Measurements from ENCODE around the gene BTN2A1. TPM values are rescaled to one million over a fixed set of nuclear protein-coding genes. Genes with fewer than 3 reads are reported as not detected.

The BTN2A1 gene
- total RNA-seq, 6 experiments from 2014 or later, result 29.2 to 35.4 (median 33.0) TPM

DNA sequence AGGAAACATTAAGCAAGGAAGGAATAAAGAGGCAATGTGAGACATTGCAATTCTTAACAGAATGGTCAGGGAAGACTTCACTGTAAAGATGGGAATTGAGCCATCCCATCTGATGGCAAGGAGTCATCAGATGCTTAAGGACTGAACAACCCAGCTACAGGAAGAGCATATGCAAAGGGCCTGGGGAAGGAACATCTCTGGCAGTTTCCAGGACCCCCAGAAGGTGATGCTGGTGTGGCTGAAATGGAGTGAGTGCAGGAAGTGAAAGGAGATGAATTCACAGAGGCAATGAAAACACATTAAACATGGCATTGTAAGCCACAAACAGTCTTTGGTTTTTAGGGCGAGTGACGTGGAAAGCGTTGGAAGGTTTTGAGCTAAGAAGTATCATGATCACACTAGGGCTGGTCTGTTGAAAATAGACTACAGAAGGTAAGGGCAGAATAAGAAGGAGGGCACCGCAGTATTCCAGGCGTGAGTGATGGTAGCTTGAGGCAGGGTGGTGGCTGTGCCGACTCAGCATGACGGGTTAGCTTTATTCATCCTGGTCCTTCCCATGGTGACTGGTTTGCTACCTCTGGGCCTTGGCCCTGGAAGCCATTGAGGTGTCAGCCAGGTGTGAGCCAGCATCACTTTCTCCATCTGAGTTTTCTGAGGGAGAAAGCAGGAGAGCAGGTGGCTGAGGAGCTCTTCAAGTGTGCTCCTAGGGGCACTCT lies 6.8 kb downstream of the BTN2A1 start:
- no peak for DNase-seq
- TF ChIP-seq, protein P1, sequence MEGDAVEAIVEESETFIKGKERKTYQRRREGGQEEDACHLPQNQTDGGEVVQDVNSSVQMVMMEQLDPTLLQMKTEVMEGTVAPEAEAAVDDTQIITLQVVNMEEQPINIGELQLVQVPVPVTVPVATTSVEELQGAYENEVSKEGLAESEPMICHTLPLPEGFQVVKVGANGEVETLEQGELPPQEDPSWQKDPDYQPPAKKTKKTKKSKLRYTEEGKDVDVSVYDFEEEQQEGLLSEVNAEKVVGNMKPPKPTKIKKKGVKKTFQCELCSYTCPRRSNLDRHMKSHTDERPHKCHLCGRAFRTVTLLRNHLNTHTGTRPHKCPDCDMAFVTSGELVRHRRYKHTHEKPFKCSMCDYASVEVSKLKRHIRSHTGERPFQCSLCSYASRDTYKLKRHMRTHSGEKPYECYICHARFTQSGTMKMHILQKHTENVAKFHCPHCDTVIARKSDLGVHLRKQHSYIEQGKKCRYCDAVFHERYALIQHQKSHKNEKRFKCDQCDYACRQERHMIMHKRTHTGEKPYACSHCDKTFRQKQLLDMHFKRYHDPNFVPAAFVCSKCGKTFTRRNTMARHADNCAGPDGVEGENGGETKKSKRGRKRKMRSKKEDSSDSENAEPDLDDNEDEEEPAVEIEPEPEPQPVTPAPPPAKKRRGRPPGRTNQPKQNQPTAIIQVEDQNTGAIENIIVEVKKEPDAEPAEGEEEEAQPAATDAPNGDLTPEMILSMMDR (IDR thresholded peaks at IDR 0.05), result no peak
- Mint-ChIP-seq H3K27ac (no peak overlapping the region), H3K4me3 (no peak overlapping the region), H3K27me3 (ENCODE audit: insufficient read depth) (no peaks in the 10 kb centered on the region; the same call in 1 of the 2 replicates), H3K36me3 (ENCODE audit: low read depth) (peaks cover 74% of the 10 kb centered on the region), H3K4me1 (ENCODE audit: low read depth) (peaks cover 33% of the 10 kb centered on the region), H3K9me3 (no peaks in the 10 kb centered on the region)

DNA sequence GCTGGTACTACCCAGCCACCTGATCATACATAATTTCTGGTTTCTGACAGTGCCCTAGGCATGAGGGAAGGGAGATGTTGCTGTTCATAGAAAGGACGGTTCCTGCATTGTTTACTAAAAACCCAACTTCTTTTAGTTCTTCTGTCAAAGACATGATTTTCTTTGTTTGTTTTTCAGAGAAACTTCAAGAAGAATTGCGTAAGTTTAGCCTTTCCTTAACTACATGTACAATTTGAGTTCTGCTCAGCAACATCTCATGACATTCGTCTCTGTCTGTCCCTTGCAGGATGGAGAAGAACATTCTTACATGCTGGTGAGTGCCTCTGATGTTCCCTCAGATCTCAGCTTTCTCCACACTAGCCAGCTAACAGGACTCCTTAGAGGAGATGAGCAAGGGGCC lies 8.0 kb downstream of the BTN2A1 start:
- no peak for DNase-seq
- TF ChIP-seq, protein P1 (IDR thresholded peaks at IDR 0.05), result no peak
- Mint-ChIP-seq H3K9me3 (no peaks in the 10 kb centered on the region), H3K36me3 (ENCODE audit: low read depth) (peaks cover 72% of the 10 kb centered on the region), H3K27me3 (ENCODE audit: insufficient read depth) (no peaks in the 10 kb centered on the region; the same call in 1 of the 2 replicates), H3K4me1 (ENCODE audit: low read depth) (peaks cover 21% of the 10 kb centered on the region), H3K27ac (no peak overlapping the region), H3K4me3 (no peak overlapping the region)

- TF ChIP-seq, protein P1 (IDR thresholded peaks at IDR 0.05), result no peak
- H3K27ac Mint-ChIP-seq, result peak overlapping the region; percentile 22; the same call in 1 of the 2 replicates
- peaks cover 22% of the 10 kb centered on the region for H3K4me1 Mint-ChIP-seq (ENCODE audit: low read depth)
- DNase-seq, result no peak
- peaks cover 70% of the 10 kb centered on the region for H3K36me3 Mint-ChIP-seq (ENCODE audit: low read depth)
- H3K4me3 Mint-ChIP-seq, result no peak overlapping the region
- no peaks in the 10 kb centered on the region; the same call in 1 of the 2 replicates for H3K27me3 Mint-ChIP-seq (ENCODE audit: insufficient read depth)
- H3K9me3 Mint-ChIP-seq, result no peaks in the 10 kb centered on the region
Measured at GRCh38 chr6:26468829-26469228, 11.1 kb downstream of the BTN2A1 start.

DNA sequence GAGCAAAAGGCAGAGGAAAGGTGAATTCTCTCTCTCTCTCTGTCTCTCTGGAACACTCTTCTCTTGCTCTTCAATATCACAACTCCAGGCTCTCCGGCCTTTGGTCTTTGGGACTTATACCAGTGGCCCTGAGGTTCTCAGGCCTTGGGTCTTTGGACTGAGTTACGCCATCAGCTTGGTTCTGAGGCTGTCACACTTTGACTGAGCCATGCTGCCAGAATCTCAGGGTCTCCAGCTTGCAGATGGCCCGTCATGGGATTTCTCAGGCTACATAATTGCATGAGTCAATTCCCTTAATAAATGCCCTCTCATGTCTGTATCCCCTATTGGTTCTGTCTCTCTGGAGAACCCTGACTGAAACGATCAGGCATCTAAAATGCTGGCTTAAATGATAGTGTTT lies 12.9 kb downstream of the BTN2A1 start:
- Mint-ChIP-seq H3K9me3 (no peaks in the 10 kb centered on the region), H3K4me3 (no peak overlapping the region), H3K36me3 (ENCODE audit: low read depth) (peaks cover 57% of the 10 kb centered on the region)

GRCh38 chr6:26471970-26472369 lies 14.2 kb downstream of the BTN2A1 start:
- TF ChIP-seq, protein P1 (IDR thresholded peaks at IDR 0.05), result no peak
- H3K9me3 Mint-ChIP-seq, result no peaks in the 10 kb centered on the region

More for the DNA sequence above, 12.9 kb downstream of the BTN2A1 start:
- Mint-ChIP-seq H3K27ac (no peak overlapping the region), H3K27me3 (ENCODE audit: insufficient read depth) (peaks cover 1% of the 10 kb centered on the region; the same call in 1 of the 2 replicates), H3K4me1 (ENCODE audit: low read depth) (peaks cover 29% of the 10 kb centered on the region)
- TF ChIP-seq, protein P1 (IDR thresholded peaks at IDR 0.05), result no peak
- no peak for DNase-seq

More at GRCh38 chr6:26471970-26472369, 14.2 kb downstream of the BTN2A1 start:
- Mint-ChIP-seq H3K36me3 (ENCODE audit: low read depth) (peaks cover 44% of the 10 kb centered on the region), H3K4me1 (ENCODE audit: low read depth) (peaks cover 42% of the 10 kb centered on the region), H3K4me3 (no peak overlapping the region), H3K27ac (no peak overlapping the region; the same call in 1 of the 2 replicates), H3K27me3 (ENCODE audit: insufficient read depth) (peaks cover 1% of the 10 kb centered on the region; the same call in 1 of the 2 replicates)
- no peak for DNase-seq

Measured in HFFc6 (cell line).